NCI-H446 treated with DMSO at 0.1 percent for 48 hours (cell line): ENCODE measurements around the gene ADGRG3.

Experiments
- DNase-seq: peaks from one replicate; lab custom pipeline; 2025; lab: John Stamatoyannopoulos, UW

Gene ADGRG3

GRCh38 chr16:57668263-57668571 lies at the start of gene ADGRG3:
Gene ADGRG3 (plus strand): TSS chr16:57668306. CDS start chr16:57668348, 42 bp downstream.
- DNase-seq, result no peak

GRCh38 chr16:57619133-57619605 lies 48.9 kb upstream of the ADGRG3 start:
- DNase-seq, result no peak

- DNase-seq, result no peak
Measured at GRCh38 chr16:57619606-57620334, 48.3 kb upstream of the ADGRG3 start.

GRCh38 chr16:57620335-57621231 lies 47.5 kb upstream of the ADGRG3 start:
- DNase-seq, result no peak

GRCh38 chr16:57621521-57622271 lies 46.4 kb upstream of the ADGRG3 start:
- no peak for DNase-seq

- no peak for DNase-seq
Measured at GRCh38 chr16:57622361-57623250, 45.5 kb upstream of the ADGRG3 start.

- DNase-seq, result no peak
Measured at GRCh38 chr16:57623251-57624043, 44.7 kb upstream of the ADGRG3 start.

- no peak for DNase-seq
Measured at GRCh38 chr16:57624044-57624688, 43.9 kb upstream of the ADGRG3 start.

- no peak for DNase-seq
Measured at GRCh38 chr16:57624806-57625500, 43.2 kb upstream of the ADGRG3 start.

GRCh38 chr16:57626420-57627170 lies 41.5 kb upstream of the ADGRG3 start:
- DNase-seq, result no peak

- no peak for DNase-seq
Measured at GRCh38 chr16:57627184-57627871, 40.8 kb upstream of the ADGRG3 start.

GRCh38 chr16:57628008-57628781 lies 39.9 kb upstream of the ADGRG3 start, which contains the start of gene ADGRG1:
Gene ADGRG1 (plus strand): TSS chr16:57628630. CDS start chr16:57650288, 21,658 bp downstream.
- DNase-seq, result peak; percentile 4

- no peak for DNase-seq
Measured at GRCh38 chr16:57628783-57629293, 39.3 kb upstream of the ADGRG3 start.

- no peak for DNase-seq
Measured at GRCh38 chr16:57629516-57630406, 38.3 kb upstream of the ADGRG3 start.

- no peak for DNase-seq
Measured at GRCh38 chr16:57630407-57630797, 37.7 kb upstream of the ADGRG3 start.
